ENCODE measurements around the gene DYNLL2.
A peak's percentile ranks its signal among the peaks of the same experiment; 100 is the strongest.
"Not testable (repeated sequence)": the region's sequence is repeated elsewhere in the genome, so short reads cannot be mapped to it uniquely, and the experiment has no call there.

Gene DYNLL2

GRCh38 chr17:58082870-58083490 is at the start of gene DYNLL2:
Gene DYNLL2 (plus strand): TSS chr17:58083419. CDS start chr17:58087091, 3,672 bp downstream.
- peak; percentile 84 to 90 for DNase-seq (ENCODE audit: low read depth in 2 of 2)

GRCh38 chr17:58039975-58040374 is 43.2 kb upstream of the DYNLL2 start:
- no peak for DNase-seq (ENCODE audit: low read depth in 2 of 2)

GRCh38 chr17:58040386-58040785 is 42.8 kb upstream of the DYNLL2 start:
- no peak for DNase-seq (ENCODE audit: low read depth in 2 of 2)

DNA sequence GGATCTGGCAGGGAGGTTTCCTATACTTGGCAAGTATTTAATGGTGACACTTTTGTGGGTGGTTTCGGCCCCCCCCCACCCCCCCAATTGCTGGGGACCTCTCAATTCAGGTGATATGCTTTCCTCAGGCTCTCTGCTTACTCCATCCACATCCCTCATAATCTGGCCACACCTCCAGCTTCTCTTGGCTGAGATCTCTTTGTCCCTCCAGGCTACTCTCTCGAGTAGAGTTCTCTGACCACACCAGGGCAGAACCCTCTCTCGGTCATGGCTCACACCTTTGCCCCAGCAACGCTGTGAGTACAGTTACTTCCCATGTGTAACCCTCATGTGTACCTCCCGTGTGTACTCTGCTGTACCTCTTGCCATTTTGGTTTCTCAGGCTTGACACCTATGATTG is 42.1 kb upstream of the DYNLL2 start:
- no peak for DNase-seq (ENCODE audit: low read depth in 2 of 2)

GRCh38 chr17:58043221-58044181 is 39.7 kb upstream of the DYNLL2 start:
- DNase-seq (ENCODE audit: low read depth in 2 of 2) = no peak

DNA sequence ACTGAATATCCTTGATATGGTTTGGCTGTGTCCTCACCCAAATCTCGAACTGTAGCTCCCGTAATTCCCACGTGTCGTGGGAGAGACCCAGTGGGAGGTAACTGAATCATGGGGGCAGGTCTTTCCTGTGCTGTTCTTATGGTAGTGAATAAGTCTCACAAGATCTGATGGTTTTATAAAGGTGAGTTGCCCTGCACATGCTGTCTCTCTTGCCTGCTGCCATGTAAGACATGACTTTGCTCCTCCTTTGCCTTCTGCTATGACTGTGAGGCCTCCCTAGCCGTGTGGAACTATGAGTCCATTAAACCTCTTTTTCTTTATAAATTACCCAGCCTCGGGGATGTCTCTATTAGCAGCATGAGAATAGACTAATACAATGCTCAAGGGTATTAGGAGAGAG is 39.0 kb upstream of the DYNLL2 start:
- not testable (repeated sequence) for DNase-seq (ENCODE audit: low read depth in 2 of 2)

GRCh38 chr17:58046239-58047094 is 36.8 kb upstream of the DYNLL2 start:
- no peak for DNase-seq (ENCODE audit: low read depth in 2 of 2)

- DNase-seq (ENCODE audit: low read depth in 2 of 2) = no peak
Measured at GRCh38 chr17:58047376-58048150, 35.7 kb upstream of the DYNLL2 start.

GRCh38 chr17:58049533-58049932 is 33.7 kb upstream of the DYNLL2 start:
- no peak for DNase-seq (ENCODE audit: low read depth in 2 of 2)

GRCh38 chr17:58050966-58051365 is 32.3 kb upstream of the DYNLL2 start:
- DNase-seq (ENCODE audit: low read depth in 2 of 2) = no peak

DNA sequence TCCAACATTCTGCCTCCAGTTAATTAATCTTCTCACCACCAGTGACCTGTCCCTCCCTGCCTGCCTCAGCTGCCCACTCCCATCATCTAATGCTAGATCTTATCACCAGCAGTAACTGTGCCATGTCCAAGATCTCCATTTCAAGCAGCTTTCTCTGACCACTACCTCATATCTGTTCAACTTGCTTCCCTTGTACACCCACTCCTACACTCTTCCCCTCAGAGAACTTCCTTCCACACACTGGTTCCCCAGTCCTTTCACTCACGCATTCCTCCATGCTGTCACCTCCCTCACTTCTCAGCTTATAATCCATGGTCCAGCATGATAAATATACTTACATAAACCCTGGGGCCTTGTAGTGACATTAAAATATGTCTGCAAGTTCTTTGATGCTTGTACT is 31.8 kb upstream of the DYNLL2 start:
- DNase-seq (ENCODE audit: low read depth in 2 of 2) = no peak

DNA sequence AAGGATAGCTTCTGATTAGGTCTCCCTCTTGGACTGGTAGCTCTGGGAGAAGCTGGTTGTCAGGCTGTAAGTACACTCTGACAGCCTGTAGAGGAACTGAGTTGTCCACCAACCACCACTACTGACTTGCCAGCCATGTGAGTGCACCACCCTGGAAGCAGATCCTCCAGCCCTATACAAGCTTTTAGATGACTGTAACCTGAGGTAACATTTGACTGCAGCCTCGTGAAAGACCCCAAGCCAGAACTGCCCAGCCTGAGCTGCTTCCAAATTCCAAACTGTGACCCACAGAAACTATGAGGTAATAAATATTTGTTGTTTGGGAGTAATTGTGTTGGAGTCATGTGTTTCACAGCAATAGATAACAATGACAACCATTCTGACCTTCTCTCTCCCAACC is 30.8 kb upstream of the DYNLL2 start:
- DNase-seq (ENCODE audit: low read depth in 2 of 2) = no peak

GRCh38 chr17:58052945-58053715 is 30.1 kb upstream of the DYNLL2 start:
- peak; percentile 2 to 8 for DNase-seq (ENCODE audit: low read depth in 2 of 2)

GRCh38 chr17:58054641-58055040 is 28.6 kb upstream of the DYNLL2 start:
- no peak for DNase-seq (ENCODE audit: low read depth in 2 of 2)

DNA sequence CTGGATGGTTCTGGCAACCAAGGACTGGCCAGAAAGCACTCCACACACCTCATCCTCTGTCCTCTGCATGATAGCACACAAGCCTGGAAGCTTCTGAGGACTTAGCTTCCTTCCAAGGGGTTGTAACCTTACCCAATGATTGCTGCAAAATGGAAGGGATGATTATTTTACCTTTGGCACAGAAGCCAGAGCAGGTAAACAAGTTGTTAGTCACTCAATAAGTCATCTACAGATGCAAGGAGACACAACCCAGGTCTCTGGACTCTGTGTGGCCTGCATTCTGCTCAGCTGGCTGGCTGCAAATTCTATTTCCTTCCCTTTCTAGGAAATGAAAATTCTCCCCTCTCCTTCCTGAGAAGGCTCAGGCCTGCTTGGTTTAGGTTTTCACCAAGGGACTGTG is 26.7 kb upstream of the DYNLL2 start:
- DNase-seq (ENCODE audit: low read depth in 2 of 2) = no peak

DNA sequence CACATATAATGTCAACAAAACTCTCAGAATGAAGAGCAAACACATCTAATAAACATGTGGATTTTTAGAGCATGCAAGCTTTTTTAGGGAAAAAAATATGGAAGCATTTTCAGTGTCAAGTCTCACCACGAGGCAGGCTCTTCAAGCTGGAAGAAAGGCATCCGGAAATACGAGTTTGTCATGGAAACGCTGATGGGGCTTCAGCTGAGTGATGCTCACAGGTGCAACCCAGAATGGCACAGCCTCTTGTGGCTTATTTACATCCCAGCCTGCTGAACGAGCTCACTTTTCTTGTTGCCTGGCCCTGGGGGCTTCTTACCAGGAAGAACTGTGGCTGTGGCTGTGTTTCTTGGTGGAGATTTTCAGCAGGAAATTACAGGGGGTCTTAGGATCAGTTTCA is 24.1 kb upstream of the DYNLL2 start:
- DNase-seq (ENCODE audit: low read depth in 2 of 2) = no peak

- DNase-seq (ENCODE audit: low read depth in 2 of 2) = no peak
Measured at GRCh38 chr17:58060596-58061191, 22.5 kb upstream of the DYNLL2 start.

DNA sequence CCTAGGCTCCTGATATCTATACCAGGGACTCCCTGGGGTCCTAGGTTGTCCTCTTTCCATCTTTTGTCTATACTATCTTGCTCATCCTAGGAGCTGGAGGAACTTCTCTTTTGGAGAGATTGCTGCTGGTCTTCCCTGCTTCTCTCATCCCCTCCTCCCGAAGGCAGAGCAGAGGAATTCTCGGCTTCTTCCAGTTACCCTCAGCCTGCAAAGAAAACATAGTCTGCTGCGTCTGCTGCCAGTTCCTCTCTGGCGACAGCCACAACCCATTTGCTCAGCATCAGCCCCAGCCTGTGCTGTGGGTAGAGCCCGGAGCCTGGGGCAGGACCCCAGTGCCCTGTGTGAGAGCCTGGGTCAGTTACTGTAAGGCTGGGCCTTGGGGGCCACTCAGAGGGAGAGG is 21.5 kb upstream of the DYNLL2 start:
- DNase-seq (ENCODE audit: low read depth in 2 of 2) = no peak

- DNase-seq (ENCODE audit: low read depth in 2 of 2) = no peak
Measured at GRCh38 chr17:58065238-58065637, 18.0 kb upstream of the DYNLL2 start.

DNA sequence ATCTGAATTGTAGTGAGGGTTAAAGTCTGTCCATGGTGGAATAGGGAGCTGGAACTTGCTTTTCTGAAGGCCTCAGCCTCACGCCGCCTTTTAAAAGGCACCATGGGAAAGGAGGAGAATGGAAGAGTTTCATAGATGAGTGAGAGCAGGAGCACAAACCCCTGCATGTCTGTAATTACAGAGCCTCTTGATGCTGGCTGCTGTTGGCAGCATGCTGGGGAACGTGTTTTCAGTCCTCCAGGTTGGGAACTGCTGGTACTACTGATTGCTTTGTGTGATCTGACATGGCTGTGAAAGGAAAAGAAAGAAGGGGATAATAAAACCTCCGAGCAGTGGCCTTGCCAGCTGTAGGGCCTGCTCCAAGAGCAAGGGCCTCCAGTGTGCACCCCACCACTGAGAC is 16.8 kb upstream of the DYNLL2 start:
- DNase-seq (ENCODE audit: low read depth in 2 of 2) = no peak
